NCI-H2029 treated with DMSO at 0.1 percent for 48 hours (cell line): ENCODE measurements around the gene ZC3H14.

Experiments used
- DNase-seq: peaks from one replicate; lab custom pipeline; 2025; lab: John Stamatoyannopoulos, UW

ZC3H14 gene

GRCh38 chr14:88552876-88553275 is 10.0 kb upstream of the ZC3H14 start:
- no peak for DNase-seq

GRCh38 chr14:88553886-88554456 is 8.9 kb upstream of the ZC3H14 start:
- DNase-seq: no peak

- DNase-seq: no peak
Observed at GRCh38 chr14:88554457-88555286, 8.2 kb upstream of the ZC3H14 start, which contains the start of gene PTPN21. Gene PTPN21 (minus strand): TSS chr14:88555007. CDS start chr14:88550417, 4,590 bp downstream.

GRCh38 chr14:88556581-88556980 is 6.3 kb upstream of the ZC3H14 start:
- no peak for DNase-seq

GRCh38 chr14:88559852-88560251 is 3.0 kb upstream of the ZC3H14 start:
- DNase-seq: no peak

- DNase-seq: no peak
Observed at GRCh38 chr14:88562532-88562830, 356 bp upstream of the ZC3H14 start.

- no peak for DNase-seq
Observed at GRCh38 chr14:88563845-88564244, 1.0 kb downstream of the ZC3H14 start.

- no peak for DNase-seq
Observed at GRCh38 chr14:88565427-88565826, 2.6 kb downstream of the ZC3H14 start.

GRCh38 chr14:88568196-88568595 is 5.4 kb downstream of the ZC3H14 start:
- DNase-seq: no peak

- DNase-seq: no peak
Observed at GRCh38 chr14:88572117-88572516, 9.3 kb downstream of the ZC3H14 start.

GRCh38 chr14:88576222-88576621 is 13.4 kb downstream of the ZC3H14 start:
- DNase-seq: no peak

GRCh38 chr14:88584451-88584850 is 21.6 kb downstream of the ZC3H14 start:
- no peak for DNase-seq

- no peak for DNase-seq
Observed at GRCh38 chr14:88588081-88588480, 25.2 kb downstream of the ZC3H14 start.

- no peak for DNase-seq
Observed at GRCh38 chr14:88590173-88590572, 27.3 kb downstream of the ZC3H14 start.

- no peak for DNase-seq
Observed at GRCh38 chr14:88592031-88592430, 29.2 kb downstream of the ZC3H14 start.

GRCh38 chr14:88597038-88597437 is 34.2 kb downstream of the ZC3H14 start:
- DNase-seq: no peak

GRCh38 chr14:88597601-88598000 is 34.8 kb downstream of the ZC3H14 start:
- DNase-seq: no peak

- DNase-seq: no peak
Observed at GRCh38 chr14:88598097-88598675, 35.3 kb downstream of the ZC3H14 start.

GRCh38 chr14:88599326-88599725 is 36.5 kb downstream of the ZC3H14 start:
- no peak for DNase-seq

- DNase-seq: no peak
Observed at GRCh38 chr14:88599761-88600439, 37.1 kb downstream of the ZC3H14 start.

GRCh38 chr14:88604212-88604611 is 41.4 kb downstream of the ZC3H14 start:
- no peak for DNase-seq

GRCh38 chr14:88605594-88605993 is 42.8 kb downstream of the ZC3H14 start:
- no peak for DNase-seq

- no peak for DNase-seq
Observed at GRCh38 chr14:88607829-88608228, 45.0 kb downstream of the ZC3H14 start.
